CD4-positive, alpha-beta T cell (primary cell): ENCODE measurements around the gene LCMT2. TPM values are rescaled to one million over a fixed set of nuclear protein-coding genes. Genes with fewer than 3 reads are reported as not detected.

Experiments used
- ATAC-seq: fragments of 200-7000 bp; cut with Tn5 transposase; one replicate; pipeline ENCODE4 v1.10.0; 2022; ENCODE audit warnings: mild to moderate bottlenecking; ENCODE audit not compliant: poor library complexity
- CTCF ChIA-PET: fragments of 350-600 bp; sonication (Branson Sonifier 250); formaldehyde crosslinking; loops from one replicate; lab custom pipeline; 2021; ENCODE audit warnings: antibody characterized with exemption, inconsistent platforms; lab: Charles Lee
- POLR2A ChIA-PET: fragments of 350-600 bp; sonication (Branson Sonifier 250); formaldehyde crosslinking; loops from one replicate; lab custom pipeline; 2021; ENCODE audit warnings: antibody characterized with exemption, inconsistent platforms; lab: Charles Lee
- DNase-seq, 14 experiments: peaks; one replicate each; pipeline ENCODE4 v3.0.0-alpha.2; 2013 to 2020; ENCODE audit warnings: mixed read lengths in 2 of 14
- H3K27ac ChIP-seq, 2 donors: one replicate each; pipeline versions ENCODE4 v1.5.1 to v1.7.0; 2013; ENCODE audit warnings: low read length in 2 of 2, low read depth in 1 of 2, mild to moderate bottlenecking in 1 of 2
- H3K27me3 ChIP-seq, 2 experiments: 1 replicate in 1 of 2; 2 replicates in 1 of 2; pipeline versions ENCODE4 v1.6.1 to v1.7.0; 2013; ENCODE audit warnings: low read length in 2 of 2, control low read depth in 1 of 2, mild to moderate bottlenecking in 1 of 2, moderate library complexity in 1 of 2; ENCODE audit not compliant: insufficient read depth in 2 of 2, control insufficient read depth in 1 of 2
- H3K36me3 ChIP-seq: one replicate; pipeline ENCODE4 v1.6.1; 2013; ENCODE audit warnings: low read length, control low read depth; ENCODE audit not compliant: insufficient read depth
- H3K4me1 ChIP-seq: one replicate; pipeline ENCODE4 v1.6.1; 2013; ENCODE audit warnings: low read length, control low read depth; ENCODE audit not compliant: insufficient read depth
- H3K4me3 ChIP-seq: one replicate; pipeline ENCODE4 v1.5.1; 2013; ENCODE audit warnings: mild to moderate bottlenecking, low read length, moderate library complexity
- H3K9me3 ChIP-seq, 2 experiments: 1 replicate in 1 of 2; 2 replicates in 1 of 2; pipeline versions ENCODE4 v1.6.1 to v1.7.0; 2013; ENCODE audit warnings: low read length in 2 of 2, mild to moderate bottlenecking in 2 of 2, control low read depth in 1 of 2, moderate library complexity in 1 of 2; ENCODE audit not compliant: control insufficient read depth in 1 of 2, insufficient read depth in 1 of 2
- H3K27ac Mint-ChIP-seq: one replicate; pipeline ENCODE4 v1.8.0; 2020; ENCODE audit warnings: mixed read lengths
- H3K27me3 Mint-ChIP-seq: one replicate; pipeline ENCODE4 v1.8.0; 2021; ENCODE audit warnings: mixed read lengths
- H3K36me3 Mint-ChIP-seq: one replicate; pipeline ENCODE4 v1.8.0; 2021; ENCODE audit warnings: low read depth, mixed read lengths
- H3K4me1 Mint-ChIP-seq: one replicate; pipeline ENCODE4 v1.8.0; 2021; ENCODE audit warnings: low read depth, mixed read lengths
- H3K4me3 Mint-ChIP-seq: one replicate; pipeline ENCODE4 v1.8.0; 2020; ENCODE audit warnings: mild to moderate bottlenecking, mixed read lengths
- H3K9me3 Mint-ChIP-seq: one replicate; pipeline ENCODE4 v1.8.0; 2020; ENCODE audit warnings: mixed read lengths
- intact Hi-C, 2 experiments: fragments of 100-400 bp; cut with DNase I in 1 of 2; cut with micrococcal nuclease in 1 of 2; formaldehyde crosslinking; loops; one replicate each; pipeline versions ENCODE4 v1.15.1 to v1.9.0; 2023 to 2025; cut with DNase I, micrococcal nuclease
- total RNA-seq, 174 experiments: library from RNA in 2 of 174; stranded (reverse) in 2 of 174; gene quantifications; one replicate each; pipeline ENCODE4 v1.2.3 and lab custom pipeline; 2021 to 2026
- TF ChIP-seq, protein P1 (sequence below): fragments of 200-600 bp; IDR thresholded peaks from one replicate; pipeline ENCODE4 v1.8.0; 2022; ENCODE audit warnings: antibody characterized with exemption, mild to moderate bottlenecking

LCMT2 gene
- total RNA-seq, 2 experiments from 2014 or later: 5.8 to 5.9 TPM

GRCh38 chr15:43287254-43287653 is 43.1 kb downstream of the LCMT2 start:
- H3K36me3 Mint-ChIP-seq: no peaks in the 10 kb centered on the region
- Histone ChIP-seq H3K9me3 (no peaks in the 10 kb centered on the region), H3K27ac (no peak overlapping the region), H3K27me3 (peaks cover 0 to 9% of the 10 kb centered on the region in 2 experiments), H3K4me1 (no peaks in the 10 kb centered on the region), H3K4me3 (no peak overlapping the region), H3K36me3 (no peaks in the 10 kb centered on the region)
- ATAC-seq (no peak), DNase-seq (no peak)
- ChIA-PET POLR2A (interaction anchor here (0.6 kb wide), 1 partner anchor 82 kb away, joined by 3 read pairs; no protein-coding TSS in a partner anchor), CTCF (interaction anchor here (0.7 kb wide), 1 partner anchor 62 kb away, joined by 4 read pairs; no protein-coding TSS in a partner anchor)
- peaks cover 23% of the 10 kb centered on the region for H3K27me3 Mint-ChIP-seq
- TF ChIP-seq, protein P1, sequence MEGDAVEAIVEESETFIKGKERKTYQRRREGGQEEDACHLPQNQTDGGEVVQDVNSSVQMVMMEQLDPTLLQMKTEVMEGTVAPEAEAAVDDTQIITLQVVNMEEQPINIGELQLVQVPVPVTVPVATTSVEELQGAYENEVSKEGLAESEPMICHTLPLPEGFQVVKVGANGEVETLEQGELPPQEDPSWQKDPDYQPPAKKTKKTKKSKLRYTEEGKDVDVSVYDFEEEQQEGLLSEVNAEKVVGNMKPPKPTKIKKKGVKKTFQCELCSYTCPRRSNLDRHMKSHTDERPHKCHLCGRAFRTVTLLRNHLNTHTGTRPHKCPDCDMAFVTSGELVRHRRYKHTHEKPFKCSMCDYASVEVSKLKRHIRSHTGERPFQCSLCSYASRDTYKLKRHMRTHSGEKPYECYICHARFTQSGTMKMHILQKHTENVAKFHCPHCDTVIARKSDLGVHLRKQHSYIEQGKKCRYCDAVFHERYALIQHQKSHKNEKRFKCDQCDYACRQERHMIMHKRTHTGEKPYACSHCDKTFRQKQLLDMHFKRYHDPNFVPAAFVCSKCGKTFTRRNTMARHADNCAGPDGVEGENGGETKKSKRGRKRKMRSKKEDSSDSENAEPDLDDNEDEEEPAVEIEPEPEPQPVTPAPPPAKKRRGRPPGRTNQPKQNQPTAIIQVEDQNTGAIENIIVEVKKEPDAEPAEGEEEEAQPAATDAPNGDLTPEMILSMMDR: no peak
- H3K4me1 Mint-ChIP-seq: peaks cover 4% of the 10 kb centered on the region
- H3K27ac Mint-ChIP-seq: no peak overlapping the region
- no peak overlapping the region for H3K4me3 Mint-ChIP-seq
- intact Hi-C loops: no loop called here
- no peaks in the 10 kb centered on the region for H3K9me3 Mint-ChIP-seq

GRCh38 chr15:43286074-43286473 is 44.3 kb downstream of the LCMT2 start:
- Histone ChIP-seq H3K4me3 (no peak overlapping the region), H3K9me3 (no peaks in the 10 kb centered on the region), H3K4me1 (no peaks in the 10 kb centered on the region), H3K27me3 (no peaks in the 10 kb centered on the region), H3K27ac (no peak overlapping the region), H3K36me3 (no peaks in the 10 kb centered on the region)
- peaks cover 15% of the 10 kb centered on the region for H3K27me3 Mint-ChIP-seq
- TF ChIP-seq, protein P1: no peak
- DNase-seq (no peak), ATAC-seq (no peak)
- intact Hi-C loops: no loop called here
- ChIA-PET POLR2A (interaction anchor here (1.0 kb wide), 1 partner anchor 61 kb away, joined by 3 read pairs; no protein-coding TSS in a partner anchor), CTCF (interaction anchor here (0.7 to 2.6 kb wide), 8 partner anchors 9 to 102 kb away, joined by 3 to 28 read pairs (median 4); partner anchors contain the start of gene TGM5)
- H3K36me3 Mint-ChIP-seq: no peaks in the 10 kb centered on the region
- no peak overlapping the region for H3K4me3 Mint-ChIP-seq
- no peak overlapping the region for H3K27ac Mint-ChIP-seq
- H3K9me3 Mint-ChIP-seq: no peaks in the 10 kb centered on the region
- peaks cover 4% of the 10 kb centered on the region for H3K4me1 Mint-ChIP-seq

DNA sequence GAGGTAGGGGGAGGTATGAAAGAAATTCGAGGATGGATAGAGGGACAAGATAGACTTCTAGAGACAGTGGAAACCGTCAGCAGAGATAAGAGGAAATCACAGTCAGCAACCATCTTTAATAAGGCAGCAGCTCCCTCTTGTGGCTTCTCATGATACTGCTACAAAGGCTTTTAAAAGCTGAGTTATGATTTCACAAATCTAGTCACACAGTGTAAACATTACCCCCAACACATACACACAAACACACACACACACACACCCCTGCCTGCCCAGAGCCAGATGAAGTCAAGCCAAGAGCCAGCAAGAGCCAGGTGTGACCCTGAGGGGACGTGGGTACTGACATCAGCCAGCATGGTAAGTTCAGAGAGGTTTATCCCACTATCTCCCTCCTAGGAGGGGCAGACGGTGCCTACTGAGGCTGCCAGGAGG is 44.8 kb downstream of the LCMT2 start:
- H3K27ac Mint-ChIP-seq: no peak overlapping the region
- DNase-seq: peak in 13 of 14 experiments; percentile 24 to 80 (median 47)
- H3K27me3 ChIP-seq: no peaks in the 10 kb centered on the region
- no peaks in the 10 kb centered on the region for H3K9me3 ChIP-seq
- no peak overlapping the region for H3K4me3 Mint-ChIP-seq
- POLR2A ChIA-PET: interaction anchor here (0.5 to 1.0 kb wide), 3 partner anchors 60 to 449 kb away, joined by 3 read pairs; no protein-coding TSS in a partner anchor
- ATAC-seq: peak; percentile 77
- no peak overlapping the region for H3K4me3 ChIP-seq
- CTCF ChIA-PET: interaction anchor here (0.7 to 2.6 kb wide), 9 partner anchors 10 to 101 kb away, joined by 3 to 28 read pairs (median 4); partner anchors contain the start of gene TGM5
- peaks cover 4% of the 10 kb centered on the region for H3K4me1 Mint-ChIP-seq
- H3K4me1 ChIP-seq: no peaks in the 10 kb centered on the region
- TF ChIP-seq, protein P1: peak; percentile 74
- intact Hi-C loops: loop anchor here (1.0 to 2.0 kb wide), 4 partner anchors 60 to 581 kb away; no protein-coding TSS in a partner anchor
- H3K9me3 Mint-ChIP-seq: no peaks in the 10 kb centered on the region
- no peak overlapping the region for H3K27ac ChIP-seq
- H3K36me3 Mint-ChIP-seq: no peaks in the 10 kb centered on the region
- peaks cover 15% of the 10 kb centered on the region for H3K27me3 Mint-ChIP-seq
- no peaks in the 10 kb centered on the region for H3K36me3 ChIP-seq
